ENCODE data around the gene TCF4. TPM values are rescaled to one million over a fixed set of nuclear protein-coding genes. Genes with fewer than 3 reads are reported as not detected.

Gene TCF4
- total RNA-seq, 1 experiment from 2014 or later, result 55.8 TPM

GRCh38 chr18:55500316-55501086 is 87.5 kb downstream of the TCF4 start:
- peaks cover 53% of the 10 kb centered on the region for H3K4me1 ChIP-seq (replicated peaks)
- no peaks in the 10 kb centered on the region for H3K9me3 ChIP-seq (replicated peaks)
- no peaks in the 10 kb centered on the region for H3K27me3 ChIP-seq (replicated peaks)
- peak overlapping the region; percentile 53 for H3K27ac ChIP-seq
- peak overlapping the region; percentile 5 for H3K4me3 ChIP-seq
- DNase-seq (ENCODE audit: low read depth in 1 of 2, low spot score in 2 of 2), result peak in 1 of 2 experiments; percentile 83
- H3K36me3 ChIP-seq, result no peaks in the 10 kb centered on the region

DNA sequence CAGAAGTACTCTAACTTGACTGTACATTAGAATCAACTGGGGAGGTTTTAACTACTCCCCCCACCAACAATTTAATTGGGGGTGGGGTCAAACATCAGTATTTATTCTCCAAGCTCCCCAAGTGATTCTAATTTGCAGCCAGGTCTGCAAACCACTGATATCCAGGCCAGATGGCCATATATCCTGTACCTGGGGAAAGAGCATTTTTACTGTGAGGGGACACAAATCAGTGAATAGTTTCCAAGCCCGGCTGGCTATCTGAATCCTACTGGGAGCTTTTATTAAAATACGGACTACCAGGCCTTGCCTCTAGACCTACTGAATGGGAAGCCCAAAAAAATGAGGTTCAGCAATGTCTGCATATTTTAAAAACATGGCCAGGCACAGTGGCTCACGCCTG is 88.5 kb downstream of the TCF4 start:
- no peaks in the 10 kb centered on the region for H3K27me3 ChIP-seq (replicated peaks)
- H3K4me3 ChIP-seq, result no peak overlapping the region
- H3K27ac ChIP-seq, result peak overlapping the region; percentile 53
- H3K36me3 ChIP-seq, result no peaks in the 10 kb centered on the region
- H3K4me1 ChIP-seq (replicated peaks), result peaks cover 62% of the 10 kb centered on the region
- no peak for DNase-seq (ENCODE audit: low read depth in 1 of 2, low spot score in 2 of 2)
- H3K9me3 ChIP-seq (replicated peaks), result no peaks in the 10 kb centered on the region

DNA sequence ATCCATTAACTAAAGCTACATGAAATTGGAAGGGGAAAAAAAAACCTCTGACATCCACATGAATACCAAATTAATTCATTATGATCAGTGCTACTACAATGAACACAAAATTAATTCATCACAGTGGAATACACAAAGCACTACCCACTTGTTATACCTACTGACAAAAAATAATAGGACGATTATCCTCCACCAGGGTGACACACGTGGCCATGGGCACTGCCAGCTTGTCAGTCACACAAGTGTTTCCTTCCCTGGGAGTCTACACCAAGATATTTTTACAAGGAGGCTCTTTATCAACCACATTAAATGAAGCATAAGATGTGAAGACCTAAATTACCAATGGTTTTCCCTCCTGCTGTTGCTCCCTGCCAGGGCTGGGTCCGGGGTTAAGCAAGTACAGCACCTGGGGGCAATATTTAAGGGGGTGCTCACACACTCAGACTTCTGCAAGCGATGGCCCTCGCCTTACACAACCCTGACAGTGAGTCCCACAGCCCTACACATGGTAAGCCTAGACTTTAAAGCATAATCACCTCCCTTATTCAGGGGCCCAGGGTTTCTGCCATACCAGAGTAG is 90.1 kb downstream of the TCF4 start:
- Histone ChIP-seq H3K36me3 (no peaks in the 10 kb centered on the region), H3K27ac (no peak overlapping the region), H3K4me1 (replicated peaks) (peaks cover 57% of the 10 kb centered on the region), H3K4me3 (no peak overlapping the region), H3K9me3 (replicated peaks) (no peaks in the 10 kb centered on the region), H3K27me3 (replicated peaks) (no peaks in the 10 kb centered on the region)
- DNase-seq (ENCODE audit: low read depth in 1 of 2, low spot score in 2 of 2), result no peak

DNA sequence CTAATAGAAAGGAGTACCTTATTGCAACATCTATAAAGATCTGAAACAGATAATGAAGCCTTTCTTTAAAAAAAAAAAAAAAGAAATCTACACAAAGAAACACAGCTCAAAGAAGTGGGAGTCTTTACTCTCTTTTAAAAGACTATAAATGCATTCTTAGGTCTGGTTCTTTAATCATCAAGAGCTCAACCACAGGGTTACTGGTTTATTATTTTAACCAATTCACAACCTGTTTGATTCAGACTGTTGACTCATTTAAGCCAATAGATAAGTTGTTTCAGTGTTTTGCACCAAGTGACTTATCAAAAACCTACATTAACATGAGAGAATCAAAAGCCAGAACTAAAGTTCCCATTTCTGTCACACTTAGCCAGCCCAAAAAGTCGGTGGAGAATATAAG is 93.1 kb downstream of the TCF4 start:
- Histone ChIP-seq H3K27me3 (replicated peaks) (no peaks in the 10 kb centered on the region), H3K9me3 (replicated peaks) (no peaks in the 10 kb centered on the region), H3K27ac (no peak overlapping the region), H3K4me1 (replicated peaks) (peaks cover 39% of the 10 kb centered on the region), H3K4me3 (no peak overlapping the region), H3K36me3 (no peaks in the 10 kb centered on the region)
- no peak for DNase-seq (ENCODE audit: low read depth in 1 of 2, low spot score in 2 of 2)

GRCh38 chr18:55494441-55494840 is 93.6 kb downstream of the TCF4 start:
- Histone ChIP-seq H3K27me3 (replicated peaks) (no peaks in the 10 kb centered on the region), H3K9me3 (replicated peaks) (no peaks in the 10 kb centered on the region), H3K4me1 (replicated peaks) (peaks cover 39% of the 10 kb centered on the region), H3K27ac (no peak overlapping the region), H3K36me3 (no peaks in the 10 kb centered on the region), H3K4me3 (no peak overlapping the region)
- DNase-seq (ENCODE audit: low read depth in 1 of 2, low spot score in 2 of 2), result no peak

DNA sequence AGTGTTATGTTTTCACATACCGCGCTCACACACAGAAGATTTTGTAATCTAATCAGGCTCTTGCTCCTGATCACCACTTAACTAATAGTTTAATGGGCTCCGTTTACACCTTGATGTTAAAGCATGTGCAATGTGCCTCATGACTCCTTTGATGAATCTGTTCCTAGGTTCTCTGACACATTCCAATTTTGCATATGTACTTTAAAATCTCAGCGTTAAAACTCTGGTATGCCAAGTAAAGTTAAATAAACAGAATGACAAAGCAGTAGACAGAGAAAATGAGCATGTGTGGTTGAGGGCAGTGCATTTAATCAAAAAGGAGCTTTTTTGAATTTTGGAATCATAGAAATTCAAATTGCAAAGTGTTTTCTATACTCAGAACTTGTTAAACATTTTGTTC is 96.4 kb downstream of the TCF4 start:
- no peak for DNase-seq (ENCODE audit: low read depth in 1 of 2, low spot score in 2 of 2)
- H3K27me3 ChIP-seq (replicated peaks), result no peaks in the 10 kb centered on the region
- no peaks in the 10 kb centered on the region for H3K9me3 ChIP-seq (replicated peaks)
- peaks cover 50% of the 10 kb centered on the region for H3K4me1 ChIP-seq (replicated peaks)
- H3K36me3 ChIP-seq, result no peaks in the 10 kb centered on the region
- no peak overlapping the region for H3K4me3 ChIP-seq
- H3K27ac ChIP-seq, result no peak overlapping the region

DNA sequence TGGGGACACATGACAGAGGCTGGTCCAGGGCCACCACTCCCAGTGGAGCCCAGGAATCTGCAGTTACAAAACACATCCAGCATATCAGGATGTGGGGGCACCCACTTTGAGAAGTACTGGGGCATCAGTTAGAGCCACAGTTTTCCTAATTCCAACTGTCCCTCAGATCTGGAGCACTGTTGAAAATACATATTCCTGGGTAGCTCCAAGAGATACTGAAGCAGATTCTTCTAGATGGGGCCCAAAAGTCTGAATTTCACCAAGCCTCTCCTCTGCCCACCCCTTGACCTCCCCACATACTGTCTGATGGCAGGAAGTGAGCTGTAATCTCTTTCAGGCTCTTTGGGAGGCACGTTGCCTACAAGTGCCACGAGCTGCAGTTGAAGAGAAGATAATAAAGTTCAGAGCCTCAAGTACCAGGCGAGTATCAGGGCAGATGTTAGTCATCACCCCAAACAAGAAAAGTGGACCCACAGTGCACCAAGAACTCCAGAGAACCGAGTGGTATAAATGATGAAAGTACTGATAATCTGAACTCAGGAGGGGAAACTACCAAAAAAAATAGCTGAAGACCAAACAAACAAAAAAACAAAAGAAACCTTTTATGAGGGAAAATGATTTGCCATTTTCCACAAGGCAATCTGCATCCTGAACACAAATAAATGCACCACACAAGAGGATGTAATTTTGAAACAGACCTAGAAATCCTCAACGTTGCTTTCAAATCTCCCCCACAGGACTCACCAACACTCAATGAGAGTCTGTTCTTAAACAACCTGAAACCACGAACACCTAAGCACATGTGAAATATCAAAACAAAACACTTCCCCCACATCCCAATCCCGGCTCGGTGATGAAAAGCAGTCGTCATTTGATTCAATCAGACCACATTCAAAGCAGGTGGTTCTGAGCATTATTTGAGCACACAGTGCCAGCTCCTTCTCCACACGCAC is 98.7 kb downstream of the TCF4 start:
- no peak for DNase-seq (ENCODE audit: low read depth in 1 of 2, low spot score in 2 of 2)
- H3K27ac ChIP-seq, result no peak overlapping the region
- no peaks in the 10 kb centered on the region for H3K27me3 ChIP-seq (replicated peaks)
- no peaks in the 10 kb centered on the region for H3K36me3 ChIP-seq
- no peak overlapping the region for H3K4me3 ChIP-seq
- H3K9me3 ChIP-seq (replicated peaks), result no peaks in the 10 kb centered on the region
- peaks cover 39% of the 10 kb centered on the region for H3K4me1 ChIP-seq (replicated peaks)

- no peak for DNase-seq (ENCODE audit: low read depth in 1 of 2, low spot score in 2 of 2)
- no peak overlapping the region for H3K27ac ChIP-seq
- peaks cover 33% of the 10 kb centered on the region for H3K4me1 ChIP-seq (replicated peaks)
- H3K27me3 ChIP-seq (replicated peaks), result no peaks in the 10 kb centered on the region
- no peak overlapping the region for H3K4me3 ChIP-seq
- H3K36me3 ChIP-seq, result no peaks in the 10 kb centered on the region
- no peaks in the 10 kb centered on the region for H3K9me3 ChIP-seq (replicated peaks)
Observed at GRCh38 chr18:55488473-55488872, 99.5 kb downstream of the TCF4 start.

DNA sequence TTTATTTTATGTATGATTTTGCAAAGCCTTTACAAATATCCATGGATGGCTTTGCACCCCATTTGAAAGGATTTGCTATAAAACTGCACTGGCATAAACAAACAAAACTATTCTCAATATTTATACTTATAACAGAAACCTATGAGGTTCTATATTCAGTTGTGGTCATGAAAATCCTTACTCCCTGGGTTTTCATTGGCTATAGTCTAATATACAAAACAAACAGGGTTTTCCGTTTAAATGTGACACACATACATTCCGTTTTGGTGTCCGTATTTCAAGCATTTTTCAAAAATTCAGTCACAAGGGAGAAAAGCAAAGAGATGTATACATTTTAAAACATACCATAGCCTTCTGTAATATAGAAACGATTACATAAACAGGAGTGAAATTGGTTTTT is 100.0 kb downstream of the TCF4 start:
- Histone ChIP-seq H3K4me1 (replicated peaks) (peaks cover 33% of the 10 kb centered on the region), H3K36me3 (no peaks in the 10 kb centered on the region), H3K27me3 (replicated peaks) (no peaks in the 10 kb centered on the region), H3K27ac (no peak overlapping the region), H3K9me3 (replicated peaks) (no peaks in the 10 kb centered on the region), H3K4me3 (no peak overlapping the region)
- DNase-seq (ENCODE audit: low read depth in 1 of 2, low spot score in 2 of 2), result no peak

DNA sequence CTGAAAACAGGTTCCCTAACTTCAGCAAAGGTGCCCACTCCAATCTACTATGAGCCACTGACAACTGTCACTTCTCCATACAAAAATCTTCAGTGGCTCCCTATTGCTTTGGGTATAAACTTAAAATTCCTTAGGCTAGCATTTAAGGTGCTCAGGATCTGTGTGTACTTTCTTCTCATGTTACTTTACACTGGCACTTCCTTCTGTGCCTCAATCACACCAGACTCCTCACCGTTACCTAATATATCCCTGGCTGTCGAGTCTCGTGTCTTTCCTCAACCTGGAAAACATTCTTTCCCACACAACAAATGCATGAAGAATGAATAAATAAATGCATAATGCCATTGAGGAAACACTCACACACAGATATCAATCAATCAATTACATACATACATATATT is 101.1 kb downstream of the TCF4 start:
- DNase-seq (ENCODE audit: low read depth in 1 of 2, low spot score in 2 of 2), result no peak
- no peak overlapping the region for H3K4me3 ChIP-seq
- no peaks in the 10 kb centered on the region for H3K36me3 ChIP-seq
- H3K9me3 ChIP-seq (replicated peaks), result no peaks in the 10 kb centered on the region
- peaks cover 31% of the 10 kb centered on the region for H3K4me1 ChIP-seq (replicated peaks)
- H3K27me3 ChIP-seq (replicated peaks), result no peaks in the 10 kb centered on the region
- H3K27ac ChIP-seq, result no peak overlapping the region

DNA sequence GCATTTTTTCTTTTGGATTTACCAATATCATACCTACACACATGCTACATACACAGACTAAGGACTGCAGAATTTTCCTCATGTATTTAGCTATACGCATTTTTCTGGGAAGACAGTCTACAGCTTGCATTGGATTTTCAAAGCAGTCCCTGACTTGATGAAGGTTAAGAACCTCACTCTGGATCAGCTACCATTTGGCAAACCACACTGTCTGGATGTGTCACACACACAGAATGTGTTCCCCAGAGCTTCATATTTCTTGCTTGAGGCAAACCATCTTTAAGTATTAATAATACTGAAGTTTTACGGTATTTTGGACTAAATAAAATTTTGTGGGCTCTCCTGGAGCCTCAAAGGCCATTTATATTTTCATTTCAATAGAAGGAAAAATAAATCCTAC is 102.3 kb downstream of the TCF4 start:
- no peak overlapping the region for H3K27ac ChIP-seq
- H3K4me3 ChIP-seq, result no peak overlapping the region
- no peak for DNase-seq (ENCODE audit: low read depth in 1 of 2, low spot score in 2 of 2)
- no peaks in the 10 kb centered on the region for H3K27me3 ChIP-seq (replicated peaks)
- peaks cover 22% of the 10 kb centered on the region for H3K4me1 ChIP-seq (replicated peaks)
- no peaks in the 10 kb centered on the region for H3K9me3 ChIP-seq (replicated peaks)
- no peaks in the 10 kb centered on the region for H3K36me3 ChIP-seq

- Histone ChIP-seq H3K4me1 (replicated peaks) (peaks cover 28% of the 10 kb centered on the region), H3K27ac (no peak overlapping the region), H3K36me3 (no peaks in the 10 kb centered on the region), H3K27me3 (replicated peaks) (no peaks in the 10 kb centered on the region), H3K9me3 (replicated peaks) (no peaks in the 10 kb centered on the region), H3K4me3 (no peak overlapping the region)
- DNase-seq (ENCODE audit: low read depth in 1 of 2, low spot score in 2 of 2), result no peak
Observed at GRCh38 chr18:55484773-55485172, 103.2 kb downstream of the TCF4 start.

GRCh38 chr18:55483266-55483871 is 104.6 kb downstream of the TCF4 start:
- Histone ChIP-seq H3K36me3 (no peaks in the 10 kb centered on the region), H3K9me3 (replicated peaks) (no peaks in the 10 kb centered on the region), H3K27me3 (replicated peaks) (no peaks in the 10 kb centered on the region), H3K4me3 (no peak overlapping the region), H3K27ac (no peak overlapping the region), H3K4me1 (replicated peaks) (peaks cover 28% of the 10 kb centered on the region)
- DNase-seq (ENCODE audit: low read depth in 1 of 2, low spot score in 2 of 2), result no peak
